Loucy (cell line): ENCODE results near the gene ITGAL.
A peak's percentile ranks its signal among the peaks of the same experiment; 100 is the strongest.

ENCODE experiments used
- H2AFZ ChIP-seq: fragments of 200-600 bp; sonication (generic); 2 replicates; pipeline ENCODE4 v1.6.0; 2016; ENCODE audit warnings: antibody characterized with exemption, mild to moderate bottlenecking, low read length, moderate library complexity
- H3F3A ChIP-seq: fragments of 200-600 bp; 2 replicates; pipeline ENCODE4 v1.6.0; 2016; ENCODE audit warnings: antibody characterized with exemption, low read depth, mild to moderate bottlenecking
- H3K27me3 ChIP-seq: fragments of 200-600 bp; sonication (generic); 2 replicates; pipeline ENCODE4 v1.6.1; 2014; ENCODE audit warnings: low read length, mild to moderate bottlenecking; ENCODE audit not compliant: insufficient read depth, poor library complexity, severe bottlenecking
- H3K36me3 ChIP-seq: fragments of 200-600 bp; sonication (generic); 2 replicates; pipeline ENCODE4 v1.6.1; 2016; ENCODE audit warnings: low read length; ENCODE audit not compliant: insufficient read depth
- H3K4me1 ChIP-seq: fragments of 200-600 bp; sonication (generic); 2 replicates; pipeline ENCODE4 v1.5.1; 2014; ENCODE audit warnings: low read length, mild to moderate bottlenecking; ENCODE audit not compliant: insufficient read depth, poor library complexity, severe bottlenecking
- H3K4me2 ChIP-seq: fragments of 200-600 bp; sonication (generic); 2 replicates; pipeline ENCODE4 v1.6.0; 2014; ENCODE audit warnings: antibody characterized with exemption, low read length, low read depth, mild to moderate bottlenecking; ENCODE audit not compliant: poor library complexity, severe bottlenecking
- H3K4me3 ChIP-seq: fragments of 200-600 bp; sonication (generic); 2 replicates; pipeline ENCODE4 v1.5.1; 2014; ENCODE audit warnings: low read length, mild to moderate bottlenecking, mixed read lengths; ENCODE audit not compliant: poor library complexity, severe bottlenecking
- H3K79me2 ChIP-seq: fragments of 200-600 bp; sonication (generic); 2 replicates; pipeline ENCODE4 v1.6.1; 2014; ENCODE audit warnings: low read length; ENCODE audit not compliant: insufficient read depth
- H3K9ac ChIP-seq: fragments of 200-600 bp; sonication (generic); 2 replicates; pipeline ENCODE4 v1.6.0; 2014; ENCODE audit warnings: mild to moderate bottlenecking, low read depth, low read length, moderate library complexity; ENCODE audit not compliant: poor library complexity, severe bottlenecking
- H3K9me2 ChIP-seq: fragments of 200-600 bp; sonication (generic); replicated peaks from 2 replicates; pipeline ENCODE4 v1.6.1; 2016; ENCODE audit warnings: low read depth, low read length, mixed read lengths
- H3K9me3 ChIP-seq: fragments of 200-600 bp; sonication (generic); 2 replicates; pipeline ENCODE4 v1.6.1; 2014; ENCODE audit warnings: mild to moderate bottlenecking, antibody characterized with exemption, low read length, low read depth; ENCODE audit not compliant: insufficient read depth
- H4K20me1 ChIP-seq: fragments of 200-600 bp; sonication (generic); 2 replicates; pipeline ENCODE4 v1.6.0; 2014; ENCODE audit warnings: antibody characterized with exemption, low read length, mild to moderate bottlenecking; ENCODE audit not compliant: insufficient read depth, poor library complexity, severe bottlenecking
- CTCF ChIP-seq: fragments of 200-600 bp; sonication (generic); conservative IDR thresholded peaks from 2 replicates; pipeline ENCODE4 v1.5.1; 2014; ENCODE audit warnings: mild to moderate bottlenecking, antibody characterized with exemption, low read length
- EZH2phosphoT487 ChIP-seq: fragments of 200-600 bp; IDR thresholded peaks from 2 replicates; pipeline ENCODE4 v1.6.1; 2018; ENCODE audit warnings: antibody characterized with exemption, mild to moderate bottlenecking, moderate library complexity, borderline replicate concordance

ITGAL gene

DNA sequence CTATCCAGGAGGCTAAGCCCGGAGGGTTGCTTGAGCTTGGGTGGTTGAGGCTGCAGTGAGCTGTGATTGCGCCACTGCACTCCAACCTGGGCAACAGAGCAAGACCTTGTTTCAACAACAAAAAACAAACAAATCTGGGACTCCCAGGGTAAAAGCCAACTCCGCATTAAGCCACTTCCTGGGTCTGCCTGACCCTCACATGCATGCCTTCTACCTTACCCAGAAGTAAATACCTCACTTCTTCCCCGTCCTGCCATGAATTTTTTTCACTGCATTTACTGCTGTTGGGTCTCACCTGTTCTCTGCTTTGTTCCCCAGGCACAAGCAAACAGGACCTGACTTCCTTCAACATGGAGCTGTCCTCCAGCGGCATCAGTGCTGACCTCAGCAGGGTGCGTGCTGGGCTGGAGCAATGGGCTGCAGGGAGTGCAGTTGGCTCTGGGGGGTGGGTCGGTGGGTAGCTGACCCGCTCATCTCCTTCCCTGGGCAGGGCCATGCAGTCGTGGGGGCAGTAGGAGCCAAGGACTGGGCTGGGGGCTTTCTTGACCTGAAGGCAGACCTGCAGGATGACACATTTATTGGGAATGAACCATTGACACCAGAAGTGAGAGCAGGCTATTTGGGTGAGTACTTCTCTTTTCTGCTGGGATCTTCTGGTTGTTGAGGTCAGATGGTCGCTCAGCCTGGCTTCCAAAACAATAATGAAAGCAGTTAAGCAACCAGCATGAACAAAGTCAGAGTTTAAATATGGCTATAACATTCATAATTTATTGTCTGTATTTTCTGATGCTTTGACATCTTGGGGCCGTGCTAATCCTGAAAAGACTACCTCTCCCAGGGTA lies 16.4 kb downstream of the ITGAL start:
- no peaks in the 10 kb centered on the region for H3K27me3 ChIP-seq
- no peaks in the 10 kb centered on the region for H3F3A ChIP-seq
- H3K9me2 ChIP-seq, result no peaks in the 10 kb centered on the region
- H3K79me2 ChIP-seq, result no peaks in the 10 kb centered on the region
- H3K9ac ChIP-seq, result no peak overlapping the region
- H3K4me2 ChIP-seq, result no peak overlapping the region
- no peak overlapping the region for H3K4me3 ChIP-seq
- no peak for TF ChIP-seq EZH2phosphoT487
- no peak for TF ChIP-seq CTCF
- H2AFZ ChIP-seq, result no peak overlapping the region
- peaks cover 16% of the 10 kb centered on the region for H3K4me1 ChIP-seq
- no peaks in the 10 kb centered on the region for H3K9me3 ChIP-seq
- H3K36me3 ChIP-seq, result no peaks in the 10 kb centered on the region
- H4K20me1 ChIP-seq, result no peaks in the 10 kb centered on the region

DNA sequence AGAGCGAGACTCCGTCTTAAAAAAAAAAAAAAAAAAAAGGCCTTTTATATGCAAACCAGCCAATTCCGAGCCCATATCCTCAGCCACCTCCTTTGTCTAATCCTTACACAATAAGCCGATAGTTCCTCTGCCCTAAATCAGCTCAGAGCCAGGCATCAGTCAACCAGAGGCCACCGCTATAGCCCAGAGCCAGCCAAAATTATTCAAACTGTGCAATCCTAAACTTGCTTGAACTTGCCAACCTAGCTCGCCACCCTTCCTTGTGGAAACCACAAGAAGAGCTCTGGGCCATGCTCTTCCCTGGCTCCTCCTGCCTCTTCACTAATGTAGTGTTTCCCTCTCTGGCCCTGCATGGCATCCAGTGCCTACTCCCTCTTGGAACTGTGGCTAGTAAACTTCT lies 17.7 kb downstream of the ITGAL start:
- no peaks in the 10 kb centered on the region for H3K9me3 ChIP-seq
- no peaks in the 10 kb centered on the region for H3F3A ChIP-seq
- TF ChIP-seq EZH2phosphoT487, result no peak
- no peak for TF ChIP-seq CTCF
- H3K4me1 ChIP-seq, result peaks cover 12% of the 10 kb centered on the region
- no peaks in the 10 kb centered on the region for H4K20me1 ChIP-seq
- no peaks in the 10 kb centered on the region for H3K79me2 ChIP-seq
- no peak overlapping the region for H2AFZ ChIP-seq
- no peaks in the 10 kb centered on the region for H3K27me3 ChIP-seq
- no peak overlapping the region for H3K9ac ChIP-seq
- H3K4me2 ChIP-seq, result no peak overlapping the region
- no peak overlapping the region for H3K4me3 ChIP-seq
- no peaks in the 10 kb centered on the region for H3K9me2 ChIP-seq
- H3K36me3 ChIP-seq, result peaks cover 3% of the 10 kb centered on the region; the same call in 1 of the 2 replicates

GRCh38 chr16:30491229-30491628 lies 18.7 kb downstream of the ITGAL start:
- Histone ChIP-seq H3F3A (no peaks in the 10 kb centered on the region), H3K36me3 (peaks cover 3% of the 10 kb centered on the region; the same call in 1 of the 2 replicates), H2AFZ (no peak overlapping the region), H3K4me3 (no peak overlapping the region), H3K9me2 (no peaks in the 10 kb centered on the region), H3K9me3 (no peaks in the 10 kb centered on the region), H3K79me2 (no peaks in the 10 kb centered on the region), H4K20me1 (no peaks in the 10 kb centered on the region), H3K4me2 (peak overlapping the region; percentile 44), H3K27me3 (no peaks in the 10 kb centered on the region), H3K9ac (peak overlapping the region; percentile 18), H3K4me1 (peaks cover 12% of the 10 kb centered on the region)
- TF ChIP-seq EZH2phosphoT487 (no peak), CTCF (no peak)
